Parathyroid adenoma (tissue), 2 donors: ENCODE results near the gene BBS7.

ENCODE experiments used
- H2AFZ ChIP-seq: fragments of 300-600 bp; sonication (generic); one replicate; pipeline ENCODE4 v1.7.0; 2017; ENCODE audit warnings: antibody characterized with exemption, mild to moderate bottlenecking
- H3K27ac ChIP-seq: fragments of 300-600 bp; sonication (generic); one replicate; pipeline ENCODE4 v1.7.0; 2017
- H3K27me3 ChIP-seq: fragments of 300-600 bp; sonication (generic); one replicate; pipeline ENCODE4 v1.7.0; 2017; ENCODE audit warnings: low read length; ENCODE audit not compliant: control insufficient read depth, insufficient read depth
- H3K36me3 ChIP-seq: fragments of 300-600 bp; sonication (generic); one replicate; pipeline ENCODE4 v1.7.0; 2017; ENCODE audit warnings: low read length; ENCODE audit not compliant: control insufficient read depth, insufficient read depth
- H3K4me1 ChIP-seq: fragments of 300-600 bp; sonication (generic); one replicate; pipeline ENCODE4 v1.7.0; 2017; ENCODE audit warnings: control low read depth
- H3K4me2 ChIP-seq: fragments of 300-600 bp; sonication (generic); one replicate; pipeline ENCODE4 v1.7.0; 2017; ENCODE audit warnings: low read length
- H3K4me3 ChIP-seq: fragments of 300-600 bp; sonication (generic); one replicate; pipeline ENCODE4 v1.7.0; 2017; ENCODE audit warnings: low read depth, low read length
- H3K79me2 ChIP-seq: fragments of 300-600 bp; sonication (generic); one replicate; pipeline ENCODE4 v1.7.0; 2017; ENCODE audit warnings: control low read depth
- H3K9ac ChIP-seq: fragments of 300-600 bp; sonication (generic); one replicate; pipeline ENCODE4 v1.7.0; 2017; ENCODE audit warnings: mild to moderate bottlenecking
- H3K9me3 ChIP-seq: fragments of 300-600 bp; sonication (generic); one replicate; pipeline ENCODE4 v1.7.0; 2017; ENCODE audit warnings: low read length; ENCODE audit not compliant: control insufficient read depth
- CTCF ChIP-seq: fragments of 300-600 bp; sonication (generic); IDR thresholded peaks from one replicate; pipeline ENCODE4 v1.7.0; 2017; ENCODE audit warnings: antibody characterized with exemption, mild to moderate bottlenecking
- donor health status: primary hyperparathyroidism.

BBS7 gene

GRCh38 chr4:121818215-121818614, 52.1 kb downstream of the BBS7 start:
- Histone ChIP-seq H3K9ac (no peak overlapping the region), H3K4me1 (peaks cover 1% of the 10 kb centered on the region), H3K9me3 (no peaks in the 10 kb centered on the region), H3K36me3 (no peaks in the 10 kb centered on the region), H3K4me2 (no peak overlapping the region), H3K4me3 (no peak overlapping the region), H3K27me3 (no peaks in the 10 kb centered on the region), H2AFZ (no peak overlapping the region), H3K79me2 (no peaks in the 10 kb centered on the region), H3K27ac (no peak overlapping the region)
- TF ChIP-seq CTCF: no peak

DNA sequence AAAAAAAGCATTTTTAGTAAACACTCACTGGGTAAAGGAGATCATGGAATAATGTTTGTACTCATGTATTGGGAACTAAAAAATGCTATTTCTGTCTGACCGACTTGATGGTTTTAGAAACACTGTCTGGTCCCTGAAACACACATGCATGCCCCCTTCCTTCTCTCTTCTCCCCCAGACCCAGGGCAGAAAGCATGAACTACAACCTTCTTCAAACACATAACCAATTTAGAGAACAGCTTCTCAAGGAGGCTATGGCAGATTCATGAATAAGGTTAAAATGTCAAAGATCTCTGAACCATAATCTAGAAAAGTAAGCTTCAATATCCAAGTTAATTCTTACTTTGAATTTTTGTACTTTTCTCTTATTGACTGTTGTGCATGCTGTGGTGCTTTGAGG, 52.6 kb downstream of the BBS7 start:
- Histone ChIP-seq H3K36me3 (no peaks in the 10 kb centered on the region), H2AFZ (no peak overlapping the region), H3K4me3 (no peak overlapping the region)

DNA sequence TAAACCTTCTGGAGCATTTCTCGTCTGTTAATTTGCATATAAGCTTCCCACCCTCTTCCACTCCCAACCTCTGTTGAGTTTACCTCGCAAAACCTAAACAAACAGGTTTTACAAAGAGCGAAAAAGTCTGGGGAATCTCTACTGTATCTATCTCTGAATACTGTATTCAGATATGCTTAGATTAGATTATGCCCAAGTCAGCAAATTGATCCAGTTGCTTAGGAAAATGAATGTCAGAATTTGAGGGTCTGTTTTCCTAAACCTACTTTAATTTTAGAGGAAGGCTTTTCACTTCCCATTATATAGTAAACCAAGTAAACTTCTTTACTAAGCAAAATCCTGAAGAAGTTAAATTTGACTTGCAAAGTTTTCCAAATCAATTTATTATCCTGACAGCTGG, 53.3 kb downstream of the BBS7 start:
- Histone ChIP-seq H3K27ac (no peak overlapping the region), H3K9ac (no peak overlapping the region), H3K4me1 (no peaks in the 10 kb centered on the region), H3K4me3 (no peak overlapping the region), H2AFZ (no peak overlapping the region), H3K4me2 (no peak overlapping the region), H3K9me3 (no peaks in the 10 kb centered on the region), H3K27me3 (no peaks in the 10 kb centered on the region), H3K79me2 (no peaks in the 10 kb centered on the region), H3K36me3 (no peaks in the 10 kb centered on the region)
- TF ChIP-seq CTCF: no peak

More for the DNA sequence above, 52.6 kb downstream of the BBS7 start:
- H3K9ac ChIP-seq: no peak overlapping the region
- no peaks in the 10 kb centered on the region for H3K27me3 ChIP-seq
- no peak for TF ChIP-seq CTCF
- H3K27ac ChIP-seq: no peak overlapping the region
- no peak overlapping the region for H3K4me2 ChIP-seq
- no peaks in the 10 kb centered on the region for H3K4me1 ChIP-seq
- no peaks in the 10 kb centered on the region for H3K9me3 ChIP-seq
- H3K79me2 ChIP-seq: no peaks in the 10 kb centered on the region

DNA sequence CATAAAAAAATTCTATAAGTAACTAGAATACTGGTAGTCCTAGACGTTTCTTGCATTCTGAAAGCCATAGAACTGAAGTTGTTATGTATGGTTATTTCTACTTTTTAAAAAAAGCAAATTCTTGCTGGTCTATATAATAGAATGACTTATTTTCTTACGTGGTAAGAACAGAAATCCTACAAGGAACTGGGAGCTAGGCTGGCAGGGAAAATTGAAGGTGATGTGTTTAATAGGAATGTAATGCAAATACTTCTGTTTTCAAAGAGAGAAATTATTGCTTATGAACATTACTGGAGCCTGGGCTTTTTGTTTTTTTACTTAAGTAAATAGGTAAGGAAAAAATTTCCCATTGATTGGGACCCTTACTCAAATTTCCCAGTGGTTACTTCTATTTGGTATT, 55.5 kb downstream of the BBS7 start:
- H3K36me3 ChIP-seq: no peaks in the 10 kb centered on the region

More for the DNA sequence above, 55.5 kb downstream of the BBS7 start:
- no peak overlapping the region for H3K4me2 ChIP-seq
- no peak overlapping the region for H3K9ac ChIP-seq
- no peak for TF ChIP-seq CTCF
- no peaks in the 10 kb centered on the region for H3K4me1 ChIP-seq
- no peaks in the 10 kb centered on the region for H3K27me3 ChIP-seq
- no peak overlapping the region for H3K27ac ChIP-seq
- H3K4me3 ChIP-seq: no peak overlapping the region
- H3K79me2 ChIP-seq: no peaks in the 10 kb centered on the region
- no peak overlapping the region for H2AFZ ChIP-seq
- H3K9me3 ChIP-seq: no peaks in the 10 kb centered on the region
